ENCODE results near the gene KRTAP20-2. TPM values are rescaled to one million over a fixed set of nuclear protein-coding genes. Genes with fewer than 3 reads are reported as not detected.

The KRTAP20-2 gene
- total and polyA plus RNA-seq, 4 donors, result not detected

DNA sequence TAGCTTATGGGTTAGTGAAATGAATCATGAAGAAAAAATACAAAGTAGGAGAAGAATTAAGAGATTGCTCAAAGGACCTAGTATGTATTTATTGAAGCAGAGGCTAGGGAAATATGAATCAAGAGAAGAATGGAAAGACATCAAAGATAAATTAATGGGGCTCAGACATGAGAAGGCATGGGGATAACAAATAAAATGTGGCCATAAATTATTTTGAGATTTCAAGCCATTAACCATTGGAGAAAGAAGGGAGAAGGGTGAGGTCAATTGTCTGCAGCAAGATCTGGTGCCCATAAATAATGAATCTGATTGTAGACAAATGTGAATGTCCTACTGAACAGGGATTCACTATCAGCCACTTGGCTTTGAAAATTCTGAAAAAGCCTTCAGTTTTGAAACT, 17.9 kb downstream of the KRTAP20-2 start:
- Histone ChIP-seq H3K4me3 (ENCODE audit: low read depth in 1 of 3, low read length in 3 of 3) (no peak overlapping the region), H3K9me3 (ENCODE audit: control insufficient read depth in 4 of 4, low read length in 3 of 4) (no peaks in the 10 kb centered on the region), H3K27me3 (ENCODE audit: control insufficient read depth in 4 of 4, insufficient read depth in 4 of 4, low read length in 3 of 4) (no peaks in the 10 kb centered on the region), H3K9ac (ENCODE audit: low read depth in 1 of 2, low read length in 2 of 2) (no peak overlapping the region), H3K36me3 (ENCODE audit: control insufficient read depth in 4 of 4, insufficient read depth in 3 of 4, low read depth in 1 of 4, low read length in 3 of 4) (no peaks in the 10 kb centered on the region), H3K4me1 (ENCODE audit: control insufficient read depth in 4 of 4, insufficient read depth in 4 of 4, low read length in 3 of 4) (no peaks in the 10 kb centered on the region), H3K27ac (ENCODE audit: low read depth in 1 of 2, low read length in 2 of 2) (no peak overlapping the region)
- DNase-seq (ENCODE audit: low spot score), result no peak
- TF ChIP-seq JUND (IDR thresholded peaks at IDR 0.05) (no peak), HNF4G (IDR thresholded peaks at IDR 0.05) (no peak), REST (IDR thresholded peaks at IDR 0.05) (no peak), NR2F2 (IDR thresholded peaks at IDR 0.05) (no peak), TAF1 (conservative IDR thresholded peaks at IDR 0.05) (no peak), FOXA2 (IDR thresholded peaks at IDR 0.05) (no peak), GABPA (IDR thresholded peaks at IDR 0.05 in 1 of 2, conservative IDR thresholded peaks at IDR 0.05 in 1 of 2) (no peak), RAD21 (IDR thresholded peaks at IDR 0.05) (no peak), SP1 (IDR thresholded peaks at IDR 0.05) (no peak), RXRA (IDR thresholded peaks at IDR 0.05) (no peak), HNF4A (conservative IDR thresholded peaks at IDR 0.05) (no peak), YY1 (IDR thresholded peaks at IDR 0.05) (no peak), EGR1 (IDR thresholded peaks at IDR 0.05; ENCODE audit: low read depth in 2 of 2) (no peak), FOXA1 (IDR thresholded peaks at IDR 0.05) (no peak), CTCF (IDR thresholded peaks at IDR 0.05; ENCODE audit: low read depth, low read length, missing input control) (no peak)
- TF ChIP-seq, protein P1, sequence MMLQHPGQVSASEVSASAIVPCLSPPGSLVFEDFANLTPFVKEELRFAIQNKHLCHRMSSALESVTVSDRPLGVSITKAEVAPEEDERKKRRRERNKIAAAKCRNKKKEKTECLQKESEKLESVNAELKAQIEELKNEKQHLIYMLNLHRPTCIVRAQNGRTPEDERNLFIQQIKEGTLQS (IDR thresholded peaks at IDR 0.05), result no peak
- TF ChIP-seq, protein P2, sequence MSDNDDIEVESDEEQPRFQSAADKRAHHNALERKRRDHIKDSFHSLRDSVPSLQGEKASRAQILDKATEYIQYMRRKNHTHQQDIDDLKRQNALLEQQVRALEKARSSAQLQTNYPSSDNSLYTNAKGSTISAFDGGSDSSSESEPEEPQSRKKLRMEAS (IDR thresholded peaks at IDR 0.05), result no peak
- TF ChIP-seq, protein P3, sequence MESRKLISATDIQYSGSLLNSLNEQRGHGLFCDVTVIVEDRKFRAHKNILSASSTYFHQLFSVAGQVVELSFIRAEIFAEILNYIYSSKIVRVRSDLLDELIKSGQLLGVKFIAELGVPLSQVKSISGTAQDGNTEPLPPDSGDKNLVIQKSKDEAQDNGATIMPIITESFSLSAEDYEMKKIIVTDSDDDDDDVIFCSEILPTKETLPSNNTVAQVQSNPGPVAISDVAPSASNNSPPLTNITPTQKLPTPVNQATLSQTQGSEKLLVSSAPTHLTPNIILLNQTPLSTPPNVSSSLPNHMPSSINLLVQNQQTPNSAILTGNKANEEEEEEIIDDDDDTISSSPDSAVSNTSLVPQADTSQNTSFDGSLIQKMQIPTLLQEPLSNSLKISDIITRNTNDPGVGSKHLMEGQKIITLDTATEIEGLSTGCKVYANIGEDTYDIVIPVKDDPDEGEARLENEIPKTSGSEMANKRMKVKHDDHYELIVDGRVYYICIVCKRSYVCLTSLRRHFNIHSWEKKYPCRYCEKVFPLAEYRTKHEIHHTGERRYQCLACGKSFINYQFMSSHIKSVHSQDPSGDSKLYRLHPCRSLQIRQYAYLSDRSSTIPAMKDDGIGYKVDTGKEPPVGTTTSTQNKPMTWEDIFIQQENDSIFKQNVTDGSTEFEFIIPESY (IDR thresholded peaks at IDR 0.05), result no peak
